ENCODE data around the gene RNF113A.

GRCh38 chrX:119885554-119886428 is 14.3 kb upstream of the RNF113A start:
- no peak for TF ChIP-seq CTCF (IDR thresholded peaks at IDR 0.05 in 4 of 5, conservative IDR thresholded peaks at IDR 0.05 in 1 of 5)
- no peak for TF ChIP-seq POLR2A (IDR thresholded peaks at IDR 0.05)

Data from gastrocnemius medialis (tissue), 4 donors.